Activated CD8-positive, alpha-beta memory T cell treated with anti-CD3 and anti-CD28 coated beads, Interleukin-2, amount 50 U/mL, for 1 hour (primary cell): ENCODE data around the gene C5orf52.
"Not testable (repeated sequence)": the region's sequence is repeated elsewhere in the genome, so short reads cannot be mapped to it uniquely, and the experiment has no call there.

ENCODE experiments used
- DNase-seq: peaks from one replicate; pipeline ENCODE4 v3.0.0-alpha.2; 2020; ENCODE audit errors: extremely low read depth

Gene C5orf52

DNA sequence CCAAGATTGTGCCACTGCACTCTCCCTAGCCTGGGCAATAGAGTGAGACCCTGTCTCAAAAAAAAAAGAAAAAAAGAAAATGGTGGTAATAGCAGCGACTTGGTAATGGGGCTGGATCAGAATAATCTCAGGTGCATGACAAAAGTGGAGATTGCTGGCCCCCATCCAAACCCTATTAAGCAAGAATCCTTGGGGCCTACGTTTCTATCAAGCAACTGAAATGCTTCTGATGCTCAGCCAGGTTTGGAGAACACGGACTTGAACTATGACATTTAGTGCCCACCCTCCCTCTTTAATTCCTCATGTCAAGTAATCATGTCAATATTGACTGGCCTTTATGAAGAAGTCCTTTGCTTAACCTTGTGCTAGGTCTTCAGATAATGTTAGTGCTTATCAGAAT, 6.6 kb downstream of the C5orf52 start:
- DNase-seq: no peak

DNA sequence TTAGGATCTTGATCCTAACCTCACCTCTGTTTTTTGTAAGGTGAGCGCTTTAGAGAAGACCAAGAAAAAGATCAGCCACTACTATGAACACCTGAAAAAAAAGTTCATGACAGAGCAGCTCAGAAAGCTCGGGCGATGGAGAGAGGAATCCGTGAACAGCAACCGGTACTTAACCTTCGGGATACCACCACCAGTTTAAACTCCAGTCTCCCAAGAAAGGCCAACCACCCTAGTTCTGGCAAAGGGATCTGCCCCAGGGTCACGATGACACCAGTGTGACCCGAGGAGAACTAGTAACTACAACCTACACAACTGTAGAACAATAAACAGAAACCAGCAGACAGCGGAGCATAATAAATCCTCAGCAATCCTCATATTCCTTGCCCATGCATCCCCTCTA, 8.5 kb downstream of the C5orf52 start:
- DNase-seq: no peak

GRCh38 chr5:157680239-157680638, 8.9 kb downstream of the C5orf52 start:
- DNase-seq: no peak

DNA sequence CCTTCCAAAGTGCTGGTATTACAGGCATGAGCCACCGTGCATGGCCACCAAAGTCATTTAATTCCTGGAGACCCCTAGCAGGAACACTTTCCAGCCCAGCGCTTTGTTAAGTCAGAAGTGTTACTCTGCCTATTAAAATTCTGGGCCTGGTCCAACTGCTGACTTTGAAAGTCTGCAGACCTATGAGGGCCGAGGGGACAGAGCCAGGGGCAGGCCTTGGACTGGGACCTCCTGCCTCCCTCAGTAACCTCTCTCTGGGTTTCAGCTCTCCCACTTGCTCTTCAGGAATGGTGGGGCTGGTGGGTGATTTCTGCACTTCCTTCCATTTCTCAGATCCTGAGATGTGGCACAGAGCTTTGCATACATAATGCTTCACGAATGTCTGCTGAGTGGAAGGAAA, 9.7 kb downstream of the C5orf52 start:
- no peak for DNase-seq

DNA sequence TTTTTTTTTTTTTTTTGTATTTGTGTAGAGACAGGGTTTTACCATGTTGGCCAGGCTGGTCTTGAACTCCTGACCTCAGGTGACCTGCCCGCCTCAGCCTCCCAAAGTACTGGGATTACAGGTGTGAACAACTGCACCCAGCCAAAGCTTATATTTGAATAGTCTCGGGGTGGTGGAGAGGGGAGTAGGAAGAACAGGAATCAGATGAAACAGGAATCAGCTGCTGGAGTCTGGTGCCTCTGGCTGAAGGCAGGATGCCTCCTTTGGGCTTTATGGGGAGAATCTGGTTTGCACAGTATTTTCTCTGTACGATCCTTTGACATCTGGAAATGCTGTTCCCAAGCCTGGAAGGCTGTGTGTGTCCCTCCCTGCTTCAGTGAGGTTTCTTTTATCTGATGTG, 10.9 kb downstream of the C5orf52 start:
- no peak for DNase-seq

DNA sequence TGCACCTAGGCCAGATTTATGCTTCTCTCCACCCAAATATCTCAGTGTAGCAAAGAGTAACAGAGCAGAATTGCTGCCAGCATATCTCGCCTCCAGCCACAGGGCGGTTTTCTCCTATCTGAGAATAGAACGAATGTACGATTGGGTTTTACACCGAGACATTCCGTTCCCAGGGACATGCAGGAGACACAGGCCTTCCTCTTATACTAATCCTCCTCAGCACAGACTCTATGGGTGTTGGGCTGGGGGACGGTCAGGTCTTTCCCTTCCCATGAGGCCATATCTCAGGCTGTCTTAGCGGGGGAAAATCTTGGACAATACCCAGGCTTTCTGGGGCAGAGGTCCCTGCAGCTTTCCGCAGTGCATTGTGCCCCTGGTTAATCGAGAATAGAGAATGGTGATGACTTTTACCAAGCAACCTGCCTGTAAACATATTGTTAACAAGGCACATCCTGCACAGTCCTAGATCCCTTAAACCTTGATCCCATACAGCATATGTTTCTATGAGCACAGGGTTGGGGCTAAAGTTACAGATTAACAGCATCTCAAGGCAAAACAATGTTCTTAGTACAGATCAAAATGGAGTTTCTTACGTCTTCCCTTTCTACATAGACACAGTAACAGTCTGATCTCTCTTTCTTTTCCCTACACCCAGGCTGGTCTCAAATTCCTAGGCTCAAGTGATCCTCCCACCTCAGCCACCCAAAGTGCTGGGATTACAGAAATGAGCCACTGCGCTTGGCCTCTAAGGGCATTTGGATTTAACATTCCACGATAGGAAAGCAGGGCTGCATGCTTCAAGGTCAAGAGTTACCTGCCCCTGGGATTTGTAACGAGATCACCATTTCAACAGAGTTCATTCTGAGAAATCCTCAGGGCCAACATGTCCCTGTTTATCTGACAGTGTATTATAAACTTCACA, 15.2 kb downstream of the C5orf52 start:
- DNase-seq: not testable (repeated sequence)

DNA sequence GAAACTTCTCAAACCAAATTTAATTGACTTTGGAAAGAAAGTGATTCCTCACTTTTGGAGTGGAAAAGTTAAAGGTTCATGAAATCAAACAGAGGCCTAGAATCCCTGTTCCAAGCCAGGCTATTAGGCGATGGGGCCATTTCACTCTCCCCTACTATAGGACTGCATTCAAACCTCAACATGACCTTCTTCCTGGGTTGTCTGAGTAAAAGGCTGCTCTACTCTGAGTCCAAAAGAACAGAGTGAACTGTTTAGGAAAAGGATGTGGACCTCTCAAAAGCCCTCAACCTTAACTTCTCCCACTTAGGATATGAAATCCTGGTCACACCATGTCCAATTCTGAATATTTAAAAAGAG, 15.8 kb downstream of the C5orf52 start:
- no peak for DNase-seq

- DNase-seq: no peak
These were observed 18.8 kb downstream of the C5orf52 start for GRCh38 chr5:157689942-157690689.

- DNase-seq: no peak
These were observed 19.5 kb downstream of the C5orf52 start for GRCh38 chr5:157690690-157691433.

- DNase-seq: not testable (repeated sequence)
These were observed 22.5 kb downstream of the C5orf52 start for GRCh38 chr5:157693816-157694215.

- not testable (repeated sequence) for DNase-seq
These were observed 24.8 kb downstream of the C5orf52 start for GRCh38 chr5:157696154-157696553.

DNA sequence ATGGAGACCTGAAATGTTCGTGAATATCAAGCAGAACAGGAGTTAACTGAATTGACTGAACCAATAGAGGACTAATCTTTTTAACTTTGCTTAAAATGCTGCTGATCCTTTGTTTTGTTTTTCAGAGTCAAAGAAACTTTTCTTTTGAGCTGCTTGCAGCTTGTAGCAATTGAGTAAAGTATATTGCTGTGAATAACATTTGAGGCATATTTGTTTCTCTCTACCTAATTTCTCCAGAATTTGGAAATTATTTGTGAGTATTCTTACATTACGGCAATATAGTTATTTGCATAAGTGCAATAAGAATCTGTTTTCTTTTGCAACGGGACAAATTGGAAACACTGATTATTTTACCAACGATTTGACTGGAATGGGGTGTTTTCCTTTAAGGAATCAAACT, 27.3 kb downstream of the C5orf52 start:
- not testable (repeated sequence) for DNase-seq

- no peak for DNase-seq
These were observed 32.4 kb downstream of the C5orf52 start for GRCh38 chr5:157703736-157704135.

- DNase-seq: no peak
These were observed 37.5 kb downstream of the C5orf52 start for GRCh38 chr5:157708866-157709265.

DNA sequence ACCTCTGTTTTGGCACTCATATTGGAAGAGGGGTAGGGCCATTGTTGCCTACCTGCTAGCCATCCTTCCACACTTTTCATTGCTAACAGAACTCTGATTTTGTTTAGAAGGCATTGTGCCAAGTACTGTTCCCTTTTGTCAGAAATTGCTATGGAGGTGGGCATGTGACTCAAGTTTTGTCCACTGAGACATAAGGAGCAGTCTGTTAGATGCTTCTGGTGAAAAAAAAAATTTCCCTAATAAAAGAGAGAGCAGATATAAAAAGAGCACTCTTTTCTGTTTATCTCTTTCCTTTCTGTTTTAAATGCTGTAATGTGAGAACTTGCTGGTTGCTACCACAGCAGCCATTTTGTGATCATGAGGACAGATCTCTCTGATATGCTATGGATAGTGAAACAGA, 38.0 kb downstream of the C5orf52 start:
- DNase-seq: no peak

GRCh38 chr5:157710431-157710830, 39.1 kb downstream of the C5orf52 start:
- no peak for DNase-seq

DNA sequence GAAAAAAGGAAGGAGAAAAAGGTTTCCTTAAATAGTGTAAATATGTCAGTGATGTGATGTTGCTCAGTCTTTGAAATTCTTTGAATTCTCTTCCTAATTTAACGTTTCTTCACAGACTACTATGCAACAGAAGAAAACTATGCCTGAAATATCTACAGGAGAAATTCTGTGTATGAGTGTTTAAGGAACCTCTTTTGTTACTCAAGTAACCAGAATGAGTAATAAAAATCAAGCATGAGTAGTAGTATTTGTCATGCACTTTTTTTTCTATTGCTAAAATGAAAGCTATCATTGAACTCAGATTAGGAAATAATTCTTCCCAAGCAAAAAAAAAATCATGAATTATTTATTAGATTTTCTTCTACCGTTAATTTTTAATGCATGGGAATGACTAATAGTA, 39.5 kb downstream of the C5orf52 start:
- DNase-seq: no peak

DNA sequence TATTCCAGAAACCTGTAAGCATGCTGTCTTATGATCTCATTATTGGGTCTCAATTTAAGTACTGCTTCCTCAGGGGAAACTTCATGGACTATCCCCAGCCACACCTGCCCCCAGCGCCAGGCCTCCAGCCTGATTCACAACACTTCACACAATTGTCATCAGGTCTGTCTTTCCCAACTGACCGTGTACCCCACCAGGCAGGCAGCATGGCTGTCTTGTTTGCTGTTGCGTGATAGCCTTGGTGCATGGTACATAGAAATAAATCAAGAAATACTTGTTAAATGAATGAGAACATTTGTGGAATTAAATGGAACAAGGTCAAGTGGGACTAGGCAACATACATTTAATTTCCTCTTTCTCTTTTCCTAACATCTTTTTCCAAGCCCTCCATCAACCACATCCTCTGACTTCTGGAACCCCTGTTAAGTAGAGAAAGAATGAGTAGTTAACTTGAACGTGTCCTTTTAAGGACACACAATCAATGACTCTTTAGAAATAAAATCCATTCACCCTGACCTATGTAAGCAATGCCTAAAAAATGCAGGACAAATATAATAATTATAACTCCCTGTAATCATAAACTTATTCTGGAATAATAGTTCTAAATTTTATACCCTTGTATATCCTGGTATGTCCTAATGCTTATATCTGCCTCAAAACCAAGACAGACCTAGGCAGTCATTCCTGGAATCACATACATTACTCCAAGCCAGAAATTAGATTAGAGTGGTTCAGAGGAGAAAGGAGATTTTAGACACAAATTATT, 42.7 kb downstream of the C5orf52 start:
- DNase-seq: no peak

DNA sequence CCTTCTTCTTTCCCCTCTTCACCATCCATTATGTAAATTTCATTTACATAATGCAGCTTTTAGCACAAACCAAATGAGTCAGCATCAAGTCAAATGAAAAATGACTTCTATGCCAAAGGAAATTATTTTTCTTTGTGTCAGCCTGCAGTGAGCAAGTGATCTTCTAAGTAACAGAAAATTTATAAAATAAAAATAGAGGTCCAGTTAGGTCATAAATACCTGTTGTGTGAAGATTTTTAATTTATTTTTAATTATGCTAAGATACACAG, 43.2 kb downstream of the C5orf52 start:
- DNase-seq: no peak

DNA sequence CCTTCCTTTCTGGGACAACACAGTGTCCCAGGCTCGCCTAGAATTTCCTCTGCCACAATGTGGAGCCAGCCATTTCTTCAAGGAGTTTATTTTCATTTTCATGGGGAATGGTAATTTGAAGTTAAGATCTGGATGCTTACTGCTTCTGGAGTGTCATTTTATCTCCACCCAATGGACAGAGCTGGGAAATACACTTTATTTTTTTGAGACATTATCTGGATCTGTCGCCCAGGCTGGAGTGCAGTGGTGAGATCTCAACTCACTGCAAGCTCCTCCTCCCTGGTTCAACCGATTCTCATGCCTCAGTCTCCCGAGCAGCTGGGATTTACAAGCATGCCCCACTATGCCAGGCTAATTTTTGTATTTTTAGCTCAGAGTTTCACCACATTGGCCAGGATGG, 47.2 kb downstream of the C5orf52 start:
- no peak for DNase-seq

DNA sequence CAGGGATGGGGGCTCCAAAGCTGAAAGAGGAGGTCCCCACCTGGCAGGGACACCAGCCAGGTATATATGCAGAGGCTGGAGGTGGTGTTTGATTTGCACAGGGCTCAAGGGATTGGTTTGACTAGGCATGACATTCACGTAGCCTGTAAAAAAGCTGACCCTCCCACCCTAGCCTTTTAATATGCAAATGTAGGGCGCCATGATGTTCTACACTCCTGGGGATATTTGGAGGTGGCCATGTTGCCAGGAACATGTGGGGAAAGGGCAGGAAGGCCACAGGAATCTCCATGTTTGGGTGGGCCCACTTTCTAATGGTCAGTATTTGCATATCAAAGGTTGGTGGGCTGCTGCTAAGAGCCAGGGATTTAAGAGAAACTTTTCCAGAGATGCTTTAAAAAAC, 47.9 kb downstream of the C5orf52 start:
- no peak for DNase-seq

GRCh38 chr5:157721159-157721558, 49.8 kb downstream of the C5orf52 start:
- DNase-seq: no peak
